Activated gamma-delta T cell (primary cell): ENCODE measurements around the gene VAV2.

Experiments used
- DNase-seq: peaks from one replicate; lab custom pipeline; 2025; lab: John Stamatoyannopoulos, UW

The VAV2 gene

GRCh38 chr9:133782157-133783130, 209.7 kb downstream of the VAV2 start:
- DNase-seq: no peak

GRCh38 chr9:133781828-133782135, 210.3 kb downstream of the VAV2 start:
- no peak for DNase-seq

GRCh38 chr9:133780962-133781827, 210.9 kb downstream of the VAV2 start:
- no peak for DNase-seq

GRCh38 chr9:133780404-133780945, 211.6 kb downstream of the VAV2 start:
- DNase-seq: no peak

- DNase-seq: no peak
Measured at GRCh38 chr9:133779516-133780403, 212.4 kb downstream of the VAV2 start.

GRCh38 chr9:133779081-133779480, 213.0 kb downstream of the VAV2 start:
- no peak for DNase-seq

- no peak for DNase-seq
Measured at GRCh38 chr9:133778336-133779013, 213.6 kb downstream of the VAV2 start.

- DNase-seq: no peak
Measured at GRCh38 chr9:133777871-133778270, 214.3 kb downstream of the VAV2 start.

GRCh38 chr9:133777068-133777791, 214.9 kb downstream of the VAV2 start:
- DNase-seq: no peak

GRCh38 chr9:133775951-133776905, 215.9 kb downstream of the VAV2 start:
- no peak for DNase-seq

- DNase-seq: no peak
Measured at GRCh38 chr9:133775291-133775690, 216.8 kb downstream of the VAV2 start.

GRCh38 chr9:133774799-133775198, 217.3 kb downstream of the VAV2 start:
- no peak for DNase-seq

GRCh38 chr9:133773889-133774655, 218.1 kb downstream of the VAV2 start:
- no peak for DNase-seq

- no peak for DNase-seq
Measured at GRCh38 chr9:133772581-133772980, 219.5 kb downstream of the VAV2 start.

GRCh38 chr9:133771486-133772482, 220.3 kb downstream of the VAV2 start:
- no peak for DNase-seq

GRCh38 chr9:133770076-133770777, 221.9 kb downstream of the VAV2 start:
- DNase-seq: no peak
